ENCODE measurements around the gene JMJD8.

DNA sequence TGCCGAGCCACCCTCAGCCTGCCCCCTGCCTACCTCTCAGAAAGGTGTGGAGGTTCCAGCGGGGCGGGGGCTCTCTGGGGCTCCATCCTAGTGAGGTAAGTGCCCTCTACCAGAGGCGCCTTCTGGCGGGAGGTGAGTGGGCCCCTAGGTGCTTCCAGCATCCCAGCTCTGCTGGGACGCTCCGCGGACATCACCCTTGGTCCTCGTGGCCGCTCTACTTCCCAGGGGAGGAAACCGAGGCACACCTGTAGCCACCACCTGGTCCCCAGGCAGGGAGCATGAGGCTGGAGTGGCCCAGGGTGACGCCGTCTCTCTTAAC is 41.1 kb downstream of the JMJD8 start:
- TF ChIP-seq, protein P1, sequence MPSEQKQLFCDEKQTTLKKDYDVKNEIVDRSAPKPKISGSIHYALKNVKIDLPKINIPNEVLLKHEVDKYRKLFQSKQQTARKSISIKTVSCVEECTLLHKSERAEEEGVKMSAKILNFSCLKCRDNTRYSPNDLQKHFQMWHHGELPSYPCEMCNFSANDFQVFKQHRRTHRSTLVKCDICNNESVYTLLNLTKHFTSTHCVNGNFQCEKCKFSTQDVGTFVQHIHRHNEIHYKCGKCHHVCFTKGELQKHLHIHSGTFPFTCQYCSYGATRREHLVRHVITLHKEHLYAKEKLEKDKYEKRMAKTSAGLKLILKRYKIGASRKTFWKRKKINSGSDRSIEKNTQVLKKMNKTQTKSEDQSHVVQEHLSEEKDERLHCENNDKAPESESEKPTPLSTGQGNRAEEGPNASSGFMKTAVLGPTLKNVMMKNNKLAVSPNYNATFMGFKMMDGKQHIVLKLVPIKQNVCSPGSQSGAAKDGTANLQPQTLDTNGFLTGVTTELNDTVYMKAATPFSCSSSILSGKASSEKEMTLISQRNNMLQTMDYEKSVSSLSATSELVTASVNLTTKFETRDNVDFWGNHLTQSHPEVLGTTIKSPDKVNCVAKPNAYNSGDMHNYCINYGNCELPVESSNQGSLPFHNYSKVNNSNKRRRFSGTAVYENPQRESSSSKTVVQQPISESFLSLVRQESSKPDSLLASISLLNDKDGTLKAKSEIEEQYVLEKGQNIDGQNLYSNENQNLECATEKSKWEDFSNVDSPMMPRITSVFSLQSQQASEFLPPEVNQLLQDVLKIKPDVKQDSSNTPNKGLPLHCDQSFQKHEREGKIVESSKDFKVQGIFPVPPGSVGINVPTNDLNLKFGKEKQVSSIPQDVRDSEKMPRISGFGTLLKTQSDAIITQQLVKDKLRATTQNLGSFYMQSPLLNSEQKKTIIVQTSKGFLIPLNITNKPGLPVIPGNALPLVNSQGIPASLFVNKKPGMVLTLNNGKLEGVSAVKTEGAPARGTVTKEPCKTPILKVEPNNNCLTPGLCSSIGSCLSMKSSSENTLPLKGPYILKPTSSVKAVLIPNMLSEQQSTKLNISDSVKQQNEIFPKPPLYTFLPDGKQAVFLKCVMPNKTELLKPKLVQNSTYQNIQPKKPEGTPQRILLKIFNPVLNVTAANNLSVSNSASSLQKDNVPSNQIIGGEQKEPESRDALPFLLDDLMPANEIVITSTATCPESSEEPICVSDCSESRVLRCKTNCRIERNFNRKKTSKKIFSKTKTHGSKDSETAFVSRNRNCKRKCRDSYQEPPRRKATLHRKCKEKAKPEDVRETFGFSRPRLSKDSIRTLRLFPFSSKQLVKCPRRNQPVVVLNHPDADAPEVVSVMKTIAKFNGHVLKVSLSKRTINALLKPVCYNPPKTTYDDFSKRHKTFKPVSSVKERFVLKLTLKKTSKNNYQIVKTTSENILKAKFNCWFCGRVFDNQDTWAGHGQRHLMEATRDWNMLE (tag by site-specific recombination; conservative IDR thresholded peaks at IDR 0.05; ENCODE audit: low read depth) = no peak
- TF ChIP-seq, protein P2, sequence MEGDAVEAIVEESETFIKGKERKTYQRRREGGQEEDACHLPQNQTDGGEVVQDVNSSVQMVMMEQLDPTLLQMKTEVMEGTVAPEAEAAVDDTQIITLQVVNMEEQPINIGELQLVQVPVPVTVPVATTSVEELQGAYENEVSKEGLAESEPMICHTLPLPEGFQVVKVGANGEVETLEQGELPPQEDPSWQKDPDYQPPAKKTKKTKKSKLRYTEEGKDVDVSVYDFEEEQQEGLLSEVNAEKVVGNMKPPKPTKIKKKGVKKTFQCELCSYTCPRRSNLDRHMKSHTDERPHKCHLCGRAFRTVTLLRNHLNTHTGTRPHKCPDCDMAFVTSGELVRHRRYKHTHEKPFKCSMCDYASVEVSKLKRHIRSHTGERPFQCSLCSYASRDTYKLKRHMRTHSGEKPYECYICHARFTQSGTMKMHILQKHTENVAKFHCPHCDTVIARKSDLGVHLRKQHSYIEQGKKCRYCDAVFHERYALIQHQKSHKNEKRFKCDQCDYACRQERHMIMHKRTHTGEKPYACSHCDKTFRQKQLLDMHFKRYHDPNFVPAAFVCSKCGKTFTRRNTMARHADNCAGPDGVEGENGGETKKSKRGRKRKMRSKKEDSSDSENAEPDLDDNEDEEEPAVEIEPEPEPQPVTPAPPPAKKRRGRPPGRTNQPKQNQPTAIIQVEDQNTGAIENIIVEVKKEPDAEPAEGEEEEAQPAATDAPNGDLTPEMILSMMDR (tag by site-specific recombination; IDR thresholded peaks at IDR 0.05) = no peak
- TF ChIP-seq, protein P3, sequence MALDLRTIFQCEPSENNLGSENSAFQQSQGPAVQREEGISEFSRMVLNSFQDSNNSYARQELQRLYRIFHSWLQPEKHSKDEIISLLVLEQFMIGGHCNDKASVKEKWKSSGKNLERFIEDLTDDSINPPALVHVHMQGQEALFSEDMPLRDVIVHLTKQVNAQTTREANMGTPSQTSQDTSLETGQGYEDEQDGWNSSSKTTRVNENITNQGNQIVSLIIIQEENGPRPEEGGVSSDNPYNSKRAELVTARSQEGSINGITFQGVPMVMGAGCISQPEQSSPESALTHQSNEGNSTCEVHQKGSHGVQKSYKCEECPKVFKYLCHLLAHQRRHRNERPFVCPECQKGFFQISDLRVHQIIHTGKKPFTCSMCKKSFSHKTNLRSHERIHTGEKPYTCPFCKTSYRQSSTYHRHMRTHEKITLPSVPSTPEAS (tag by site-specific recombination; IDR thresholded peaks at IDR 0.05) = no peak
- TF ChIP-seq KLF10 (tag by site-specific recombination; IDR thresholded peaks at IDR 0.05) (no peak), ZNF121 (tag by site-specific recombination; IDR thresholded peaks at IDR 0.05) (no peak), YY1 (tag by site-specific recombination; IDR thresholded peaks at IDR 0.05) (no peak), ZNF777 (tag by site-specific recombination; IDR thresholded peaks at IDR 0.05; ENCODE audit: borderline replicate concordance) (no peak), ZNF433 (tag by site-specific recombination; IDR thresholded peaks at IDR 0.05; ENCODE audit: low read depth) (no peak), ZNF140 (tag by site-specific recombination; IDR thresholded peaks at IDR 0.05) (no peak), ZBTB17 (tag by site-specific recombination; IDR thresholded peaks at IDR 0.05) (no peak), KLF16 (tag by site-specific recombination; IDR thresholded peaks at IDR 0.05) (no peak)
- TF ChIP-seq, protein P4, sequence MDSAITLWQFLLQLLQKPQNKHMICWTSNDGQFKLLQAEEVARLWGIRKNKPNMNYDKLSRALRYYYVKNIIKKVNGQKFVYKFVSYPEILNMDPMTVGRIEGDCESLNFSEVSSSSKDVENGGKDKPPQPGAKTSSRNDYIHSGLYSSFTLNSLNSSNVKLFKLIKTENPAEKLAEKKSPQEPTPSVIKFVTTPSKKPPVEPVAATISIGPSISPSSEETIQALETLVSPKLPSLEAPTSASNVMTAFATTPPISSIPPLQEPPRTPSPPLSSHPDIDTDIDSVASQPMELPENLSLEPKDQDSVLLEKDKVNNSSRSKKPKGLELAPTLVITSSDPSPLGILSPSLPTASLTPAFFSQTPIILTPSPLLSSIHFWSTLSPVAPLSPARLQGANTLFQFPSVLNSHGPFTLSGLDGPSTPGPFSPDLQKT (IDR thresholded peaks at IDR 0.05; ENCODE audit: borderline replicate concordance, low read depth, low read length) = no peak
- TF ChIP-seq, protein P5, sequence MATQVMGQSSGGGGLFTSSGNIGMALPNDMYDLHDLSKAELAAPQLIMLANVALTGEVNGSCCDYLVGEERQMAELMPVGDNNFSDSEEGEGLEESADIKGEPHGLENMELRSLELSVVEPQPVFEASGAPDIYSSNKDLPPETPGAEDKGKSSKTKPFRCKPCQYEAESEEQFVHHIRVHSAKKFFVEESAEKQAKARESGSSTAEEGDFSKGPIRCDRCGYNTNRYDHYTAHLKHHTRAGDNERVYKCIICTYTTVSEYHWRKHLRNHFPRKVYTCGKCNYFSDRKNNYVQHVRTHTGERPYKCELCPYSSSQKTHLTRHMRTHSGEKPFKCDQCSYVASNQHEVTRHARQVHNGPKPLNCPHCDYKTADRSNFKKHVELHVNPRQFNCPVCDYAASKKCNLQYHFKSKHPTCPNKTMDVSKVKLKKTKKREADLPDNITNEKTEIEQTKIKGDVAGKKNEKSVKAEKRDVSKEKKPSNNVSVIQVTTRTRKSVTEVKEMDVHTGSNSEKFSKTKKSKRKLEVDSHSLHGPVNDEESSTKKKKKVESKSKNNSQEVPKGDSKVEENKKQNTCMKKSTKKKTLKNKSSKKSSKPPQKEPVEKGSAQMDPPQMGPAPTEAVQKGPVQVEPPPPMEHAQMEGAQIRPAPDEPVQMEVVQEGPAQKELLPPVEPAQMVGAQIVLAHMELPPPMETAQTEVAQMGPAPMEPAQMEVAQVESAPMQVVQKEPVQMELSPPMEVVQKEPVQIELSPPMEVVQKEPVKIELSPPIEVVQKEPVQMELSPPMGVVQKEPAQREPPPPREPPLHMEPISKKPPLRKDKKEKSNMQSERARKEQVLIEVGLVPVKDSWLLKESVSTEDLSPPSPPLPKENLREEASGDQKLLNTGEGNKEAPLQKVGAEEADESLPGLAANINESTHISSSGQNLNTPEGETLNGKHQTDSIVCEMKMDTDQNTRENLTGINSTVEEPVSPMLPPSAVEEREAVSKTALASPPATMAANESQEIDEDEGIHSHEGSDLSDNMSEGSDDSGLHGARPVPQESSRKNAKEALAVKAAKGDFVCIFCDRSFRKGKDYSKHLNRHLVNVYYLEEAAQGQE (tag by site-specific recombination; IDR thresholded peaks at IDR 0.05) = no peak
- TF ChIP-seq, protein P6, sequence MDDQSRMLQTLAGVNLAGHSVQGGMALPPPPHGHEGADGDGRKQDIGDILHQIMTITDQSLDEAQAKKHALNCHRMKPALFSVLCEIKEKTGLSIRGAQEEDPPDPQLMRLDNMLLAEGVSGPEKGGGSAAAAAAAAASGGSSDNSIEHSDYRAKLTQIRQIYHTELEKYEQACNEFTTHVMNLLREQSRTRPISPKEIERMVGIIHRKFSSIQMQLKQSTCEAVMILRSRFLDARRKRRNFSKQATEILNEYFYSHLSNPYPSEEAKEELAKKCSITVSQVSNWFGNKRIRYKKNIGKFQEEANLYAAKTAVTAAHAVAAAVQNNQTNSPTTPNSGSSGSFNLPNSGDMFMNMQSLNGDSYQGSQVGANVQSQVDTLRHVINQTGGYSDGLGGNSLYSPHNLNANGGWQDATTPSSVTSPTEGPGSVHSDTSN (CRISPR knock-in tag; IDR thresholded peaks at IDR 0.05) = no peak

All from HEK293 (cell line).